ENCODE measurements around the gene TTC14.
A peak's percentile ranks its signal among the peaks of the same experiment; 100 is the strongest.
"Not testable (repeated sequence)": the region's sequence is repeated elsewhere in the genome, so short reads cannot be mapped to it uniquely, and the experiment has no call there.

The TTC14 gene
- 130 to 255 (median 151) reads per million in 4 donors for total RNA-seq

DNA sequence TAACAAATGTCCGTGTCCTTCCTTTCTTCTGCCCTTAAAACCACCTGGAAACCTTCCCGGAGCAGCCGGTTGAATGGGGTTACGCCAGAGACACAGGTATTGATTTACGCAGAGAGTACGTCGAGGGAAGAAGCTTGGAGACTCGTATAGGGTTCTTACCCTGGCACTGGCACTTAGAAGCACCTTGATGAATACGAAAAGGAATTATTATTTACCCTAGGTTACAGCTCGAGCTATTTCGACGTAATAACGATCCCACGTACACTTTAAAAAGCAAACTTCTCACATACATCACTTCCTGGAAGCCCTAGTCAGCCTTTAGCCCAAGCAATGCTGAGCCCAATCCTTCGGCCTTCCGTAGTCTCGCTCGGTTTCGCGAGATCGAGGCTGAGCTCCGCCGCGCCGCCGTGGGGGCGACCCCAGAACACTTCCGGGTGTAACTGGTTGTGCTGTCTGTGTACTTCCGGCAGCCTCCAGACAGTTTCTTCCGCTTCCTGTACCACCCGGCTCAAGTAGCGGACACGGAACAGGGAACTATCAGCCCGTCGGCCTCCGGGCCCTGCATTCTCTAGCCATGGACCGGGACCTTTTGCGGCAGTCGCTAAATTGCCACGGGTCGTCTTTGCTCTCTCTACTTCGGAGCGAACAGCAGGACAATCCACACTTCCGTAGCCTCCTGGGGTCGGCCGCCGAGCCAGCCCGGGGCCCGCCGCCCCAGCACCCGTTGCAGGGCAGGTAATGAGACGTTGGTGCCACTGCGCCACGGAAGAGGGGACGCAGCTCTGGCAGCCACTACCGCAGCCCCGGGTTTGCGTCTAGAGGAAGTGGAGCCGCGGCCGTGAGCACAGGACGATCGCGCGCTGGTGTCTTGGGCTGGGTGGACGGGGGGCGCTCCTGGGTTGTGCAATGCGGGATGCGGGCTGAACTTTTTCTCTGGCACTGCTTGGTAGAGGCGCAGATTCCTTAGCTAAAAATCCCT is at the start of gene TTC14:
Gene TTC14 (plus strand): TSS at position 476 of the 979 bp plus-strand sequence. CDS start 99 bp downstream, at position 575.
- DNase-seq: peak; percentile 81 to 97 (median 87)

DNA sequence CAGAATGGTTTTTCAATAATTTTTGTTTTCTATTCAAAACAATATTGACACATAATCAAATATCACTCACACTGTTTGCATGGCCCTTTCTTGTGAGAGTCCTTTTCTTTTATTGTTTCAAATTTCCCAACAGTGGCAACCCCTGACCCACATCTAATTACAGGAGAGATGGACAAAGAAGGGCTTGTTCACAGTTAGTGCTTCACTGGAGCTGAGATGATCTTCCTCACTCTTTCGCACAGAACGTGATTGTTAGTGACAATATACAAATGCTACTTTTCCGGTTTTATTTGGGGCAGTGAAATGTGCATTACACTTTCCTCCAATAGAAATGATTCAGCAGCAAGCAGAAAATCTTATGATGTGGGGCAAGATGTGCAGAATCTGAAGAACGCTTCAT is 38.6 kb upstream of the TTC14 start:
- no peak for DNase-seq

- no peak for DNase-seq
These were observed 37.3 kb upstream of the TTC14 start for GRCh38 chr3:180564676-180565075.

- DNase-seq: no peak
These were observed 31.7 kb upstream of the TTC14 start for GRCh38 chr3:180570238-180570637.

DNA sequence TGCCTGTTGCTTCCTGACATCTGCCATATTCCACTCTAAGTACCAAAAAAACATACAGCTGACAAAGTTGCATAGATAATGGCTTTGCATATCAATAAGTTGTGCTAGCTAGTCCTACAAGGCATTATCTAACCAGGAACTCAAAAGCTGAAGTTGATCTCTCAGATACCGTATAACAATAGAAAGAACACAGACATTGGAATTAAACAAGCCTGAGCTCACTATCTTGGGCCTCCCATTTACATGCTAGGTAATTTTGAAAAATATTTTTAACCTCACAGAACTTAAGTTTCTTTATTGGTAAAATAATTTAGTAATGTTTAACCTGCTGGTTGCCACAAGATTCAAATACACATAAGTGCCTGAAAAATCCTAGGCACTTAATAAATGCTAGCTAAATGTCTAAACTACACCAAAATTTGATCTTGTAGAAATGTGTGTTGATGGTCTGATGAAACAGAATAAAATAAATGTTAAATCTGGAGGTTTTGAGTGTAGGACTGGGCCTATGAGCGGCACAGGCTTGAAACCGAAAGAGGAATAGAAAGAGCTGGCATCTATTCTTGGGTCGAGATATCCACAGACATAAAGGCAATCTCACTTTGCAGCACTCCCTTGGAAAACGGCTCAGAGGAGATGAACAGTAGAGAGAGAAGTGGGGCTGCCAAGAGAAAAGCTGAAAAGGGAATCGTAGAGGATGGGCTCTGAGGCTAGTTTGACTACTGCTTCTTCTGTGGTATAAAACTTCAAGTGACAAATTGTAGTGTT is 29.9 kb upstream of the TTC14 start:
- no peak for DNase-seq

DNA sequence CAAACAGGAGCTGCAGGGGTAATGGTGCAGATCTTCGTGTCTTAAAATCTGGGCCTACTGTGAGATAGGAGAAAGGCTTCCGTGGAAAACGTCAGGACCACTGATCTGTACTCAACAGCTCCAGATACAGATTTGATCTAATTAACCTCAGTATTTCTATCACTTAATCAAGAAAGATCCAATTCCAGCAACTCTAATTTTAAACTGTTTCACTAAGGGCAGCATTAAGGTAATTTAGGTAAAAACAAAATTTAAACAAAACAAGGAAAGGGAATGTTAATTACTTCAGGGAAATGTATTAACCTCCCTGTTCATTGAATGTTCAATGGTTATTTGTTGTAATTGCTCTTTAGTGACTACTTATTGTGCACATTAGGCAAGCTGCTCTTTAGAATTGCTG is 26.4 kb upstream of the TTC14 start:
- no peak for DNase-seq

DNA sequence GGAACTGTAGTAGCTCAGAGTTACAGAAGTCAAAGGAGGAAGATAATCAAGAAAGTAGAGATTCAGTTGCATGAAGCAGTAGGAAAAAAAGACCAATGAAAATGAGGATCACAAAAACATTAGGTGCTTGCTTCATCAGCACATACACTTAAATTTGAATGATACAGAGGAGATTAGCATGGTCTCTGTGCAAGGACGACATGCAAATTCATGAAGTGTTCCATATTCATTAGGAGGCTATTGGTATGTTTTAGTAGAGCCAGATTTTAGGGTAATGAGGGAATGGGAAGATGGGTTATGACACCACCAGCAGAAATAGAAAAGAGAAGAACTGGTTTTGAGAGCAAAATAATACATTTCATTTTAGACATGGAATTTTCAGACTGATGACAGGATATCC is 21.0 kb upstream of the TTC14 start:
- DNase-seq: no peak

DNA sequence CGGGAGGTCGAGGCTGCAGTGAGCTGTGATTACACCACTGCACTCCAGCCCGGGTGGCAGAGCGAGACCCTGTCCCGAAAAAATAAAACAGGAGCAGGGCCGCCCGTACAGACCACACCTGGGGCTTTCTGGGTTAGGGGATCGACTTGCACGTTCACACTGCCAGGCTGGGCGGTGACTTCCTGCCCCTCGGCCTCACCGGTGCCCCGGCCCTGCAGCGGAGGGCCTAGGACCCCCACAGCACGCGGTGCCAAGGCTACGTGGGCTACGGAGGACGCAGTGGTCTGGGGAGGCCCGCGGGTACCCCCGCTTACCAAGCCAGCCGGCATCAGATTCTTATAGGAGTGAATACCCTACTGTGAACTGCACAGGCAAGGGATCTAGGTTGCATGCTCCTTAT is 11.6 kb upstream of the TTC14 start:
- DNase-seq: no peak

- not testable (repeated sequence) for DNase-seq
These were observed 8.3 kb upstream of the TTC14 start for GRCh38 chr3:180593631-180594030.

- peak in 1 of 5 donors; percentile 11 for DNase-seq
These were observed 7.1 kb upstream of the TTC14 start for GRCh38 chr3:180594631-180595558.

DNA sequence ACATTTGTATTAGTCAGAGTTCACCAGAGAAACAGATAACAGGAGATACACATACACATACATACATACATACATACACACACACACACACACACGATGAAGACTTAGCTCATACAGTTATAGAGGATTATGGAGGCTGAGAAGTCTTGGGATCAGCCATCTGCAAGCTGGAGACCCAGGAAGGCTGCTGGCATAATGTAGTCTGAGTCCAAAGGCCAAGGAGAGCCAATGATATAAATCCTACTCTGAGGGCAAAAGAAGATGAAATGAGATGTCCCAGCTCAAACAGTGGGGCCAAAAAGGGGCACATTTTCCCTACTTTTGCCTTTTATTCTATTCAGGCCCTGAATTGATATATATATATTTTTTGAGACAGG is 6.4 kb upstream of the TTC14 start:
- DNase-seq: no peak

- DNase-seq: no peak
These were observed 1.5 kb upstream of the TTC14 start for GRCh38 chr3:180600473-180600872.

DNA sequence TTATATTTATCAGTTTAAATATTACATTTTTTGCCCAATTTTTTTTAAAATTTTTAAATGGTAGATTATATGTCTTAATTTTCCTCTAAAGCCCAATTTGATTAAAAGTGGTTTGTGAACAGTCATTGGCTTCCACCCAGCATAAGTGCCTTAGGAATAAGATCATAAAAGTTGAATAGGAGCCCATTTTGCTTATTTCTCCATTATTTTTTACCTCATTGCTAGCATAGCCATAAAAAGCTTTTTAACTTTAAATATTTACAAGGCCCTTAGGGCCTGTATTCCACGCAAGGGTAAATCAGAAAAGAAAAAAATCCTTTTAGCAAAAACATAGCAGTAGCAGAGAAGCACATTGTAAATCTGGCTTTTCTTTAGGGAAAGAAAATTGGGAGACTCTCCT is 9.0 kb downstream of the TTC14 start:
- no peak for DNase-seq

GRCh38 chr3:180612364-180612763 is 10.4 kb downstream of the TTC14 start:
- no peak for DNase-seq

DNA sequence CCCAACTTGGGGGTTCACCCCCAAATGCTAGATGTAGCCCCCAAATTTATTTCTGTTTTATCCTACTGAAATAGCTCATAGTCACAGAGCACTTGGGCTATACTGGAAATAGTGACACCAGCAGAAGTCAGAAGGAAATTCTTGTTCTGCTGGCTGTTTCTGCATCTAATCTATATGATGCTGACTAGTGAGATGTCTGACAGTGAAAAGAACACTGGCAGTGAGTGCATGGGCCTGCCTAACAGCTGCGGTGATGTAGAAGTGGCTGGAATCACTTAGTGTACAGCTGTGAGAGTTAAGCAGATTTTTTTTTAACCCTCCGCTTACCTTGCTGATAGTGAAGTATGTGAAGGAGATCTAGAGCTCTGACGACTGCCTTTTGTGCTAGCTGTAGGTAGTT is 14.0 kb downstream of the TTC14 start:
- DNase-seq: no peak

DNA sequence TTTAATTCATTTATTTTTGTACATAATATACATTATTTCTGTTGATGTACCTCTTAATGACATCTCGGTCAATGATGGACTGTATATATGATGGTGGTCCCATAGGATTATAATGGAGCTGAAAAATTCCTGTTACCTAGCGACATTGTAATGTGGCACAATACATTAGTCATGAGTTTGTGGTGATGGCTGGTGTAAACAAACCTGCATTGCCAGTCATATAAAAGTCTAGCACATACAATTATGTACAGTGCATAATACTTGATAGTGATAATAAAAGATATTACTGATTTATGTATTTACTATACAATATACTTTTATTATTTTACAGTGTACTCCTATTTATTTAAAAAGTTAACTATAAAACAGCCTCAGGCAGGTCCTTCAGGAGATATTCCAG is 15.1 kb downstream of the TTC14 start:
- no peak for DNase-seq

DNA sequence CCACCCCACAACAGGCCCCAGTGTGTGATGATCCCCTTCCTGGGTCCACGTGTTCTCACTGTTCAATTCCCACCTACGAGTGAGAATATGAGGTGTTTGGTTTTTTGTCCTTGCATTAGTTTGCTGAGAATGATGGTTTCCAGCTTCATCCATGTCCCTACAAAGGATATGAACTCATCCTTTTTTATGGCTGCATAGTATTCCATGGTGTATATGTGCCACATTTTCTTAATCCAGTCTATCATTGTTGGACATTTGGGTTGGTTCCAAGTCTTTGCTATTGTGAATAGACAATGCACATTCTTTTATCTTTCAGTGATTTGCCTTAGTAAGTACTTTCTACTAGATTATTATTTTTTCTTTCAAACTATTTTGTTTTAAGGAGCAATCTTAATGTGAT is 16.6 kb downstream of the TTC14 start:
- DNase-seq: not testable (repeated sequence)

DNA sequence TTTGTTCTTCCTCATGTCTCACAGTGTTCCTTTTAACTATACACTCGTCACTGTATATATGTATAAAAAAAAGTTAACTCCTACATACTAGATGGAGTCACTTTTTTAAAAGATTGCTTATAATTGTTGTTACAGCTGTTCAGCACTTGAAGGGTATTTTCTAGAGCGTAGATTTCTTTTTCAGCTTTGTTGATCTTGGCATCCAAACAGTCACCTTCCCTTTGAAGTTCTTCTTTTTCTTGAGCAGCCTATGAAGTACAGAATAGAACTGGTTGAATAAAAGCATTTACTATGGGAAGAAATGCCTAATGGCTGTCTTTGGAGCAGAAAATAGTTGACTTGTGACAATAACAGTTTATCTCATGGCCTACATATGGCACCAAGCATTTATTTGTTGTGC is 17.8 kb downstream of the TTC14 start:
- no peak for DNase-seq

DNA sequence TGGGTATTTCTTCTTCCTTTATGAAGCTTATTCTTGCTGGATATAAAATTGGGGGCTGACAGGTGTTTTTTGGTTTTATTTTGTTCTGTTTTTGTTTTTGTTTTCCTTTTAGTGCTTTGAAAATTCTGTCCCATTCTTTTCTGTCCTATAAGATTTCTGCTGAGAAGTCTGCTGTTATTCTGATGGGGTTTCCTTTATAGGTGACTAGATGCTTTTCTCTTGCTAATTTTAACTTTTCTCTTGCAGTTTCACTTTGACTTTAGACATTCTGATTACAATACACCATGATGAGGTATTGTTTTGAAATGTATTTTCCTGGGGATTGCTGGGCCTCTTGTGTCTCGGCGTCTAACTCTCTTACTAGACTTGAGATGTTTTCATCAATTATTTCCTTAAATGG is 22.8 kb downstream of the TTC14 start:
- DNase-seq: peak in 1 of 5 donors; percentile 39

GRCh38 chr3:180626844-180627243 is 24.9 kb downstream of the TTC14 start:
- DNase-seq: no peak

DNA sequence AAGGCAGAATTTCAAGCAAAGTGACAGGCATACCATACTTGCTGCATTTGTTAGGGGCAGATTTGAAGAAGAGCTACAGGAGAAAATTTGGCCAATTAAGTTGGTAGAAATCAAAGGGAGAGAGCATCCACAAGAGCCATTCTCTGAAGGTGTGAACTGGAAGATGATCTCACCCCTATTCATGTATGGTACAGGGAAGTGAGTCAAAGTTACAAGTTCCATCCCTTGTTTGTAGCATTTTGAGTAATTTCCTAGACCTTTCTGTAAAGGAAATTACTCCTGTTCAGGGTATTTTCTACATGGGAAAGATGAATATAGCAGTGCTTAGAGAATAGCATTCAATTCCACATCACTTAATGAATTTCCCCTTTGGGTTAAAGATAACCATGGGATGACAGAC is 28.4 kb downstream of the TTC14 start:
- DNase-seq: no peak

GRCh38 chr3:180631317-180631716 is 29.4 kb downstream of the TTC14 start:
- DNase-seq: no peak

DNA sequence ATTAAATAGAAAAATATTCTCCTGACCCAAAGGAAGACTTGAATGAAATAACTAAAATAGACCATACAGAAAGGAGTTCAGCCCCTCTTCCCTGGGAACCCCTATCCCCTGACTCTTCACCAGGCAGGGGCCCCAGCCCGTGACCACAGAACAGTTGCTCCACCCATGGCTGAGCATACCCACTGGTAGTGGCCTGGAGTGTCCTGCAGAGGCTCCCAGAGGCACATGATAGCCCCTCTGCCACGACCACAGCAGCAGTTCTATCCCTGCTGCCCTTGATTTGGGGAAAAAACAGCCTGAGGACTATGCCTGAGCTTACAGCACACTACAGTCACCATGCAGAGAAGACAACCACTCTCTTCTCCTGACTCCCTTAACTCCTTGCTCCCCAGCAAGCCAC is 31.8 kb downstream of the TTC14 start:
- no peak for DNase-seq
